ENCODE results near the gene TEX261.

Gene TEX261

GRCh38 chr2:70979180-70979488 is 15.5 kb downstream of the TEX261 start:
- H3K36me3 ChIP-seq, result peaks cover 0 to 19% (median 6%) of the 10 kb centered on the region in 11 experiments; a peak in 8 of 22 replicates
- H4K20me1 ChIP-seq, result peaks cover 10 to 64% (median 24%) of the 10 kb centered on the region in 11 experiments; a peak in 15 of 22 replicates
- no peak for TF ChIP-seq Cebpa-rat (IDR thresholded peaks at IDR 0.05)
- peaks cover 16 to 28% (median 24%) of the 10 kb centered on the region in 11 experiments for H3K27me3 ChIP-seq
- H3K4me2 ChIP-seq, result peak overlapping the region; percentile 86 to 97 (median 92); a peak in 21 of 22 replicates
- no peaks in the 10 kb centered on the region for H3K9me3 ChIP-seq (replicated peaks in 1 of 11)
- H3K27ac ChIP-seq, result no peak overlapping the region
- peaks cover 17 to 30% (median 21%) of the 10 kb centered on the region in 10 experiments for H3K4me1 ChIP-seq
- peak overlapping the region in 7 of 11 experiments; percentile 61 to 76 (median 65); a peak in 10 of 22 replicates for H3K9ac ChIP-seq
- peak overlapping the region in 7 of 10 experiments; percentile 46 to 69 (median 53); a peak in 11 of 20 replicates for H3K4me3 ChIP-seq

DNA sequence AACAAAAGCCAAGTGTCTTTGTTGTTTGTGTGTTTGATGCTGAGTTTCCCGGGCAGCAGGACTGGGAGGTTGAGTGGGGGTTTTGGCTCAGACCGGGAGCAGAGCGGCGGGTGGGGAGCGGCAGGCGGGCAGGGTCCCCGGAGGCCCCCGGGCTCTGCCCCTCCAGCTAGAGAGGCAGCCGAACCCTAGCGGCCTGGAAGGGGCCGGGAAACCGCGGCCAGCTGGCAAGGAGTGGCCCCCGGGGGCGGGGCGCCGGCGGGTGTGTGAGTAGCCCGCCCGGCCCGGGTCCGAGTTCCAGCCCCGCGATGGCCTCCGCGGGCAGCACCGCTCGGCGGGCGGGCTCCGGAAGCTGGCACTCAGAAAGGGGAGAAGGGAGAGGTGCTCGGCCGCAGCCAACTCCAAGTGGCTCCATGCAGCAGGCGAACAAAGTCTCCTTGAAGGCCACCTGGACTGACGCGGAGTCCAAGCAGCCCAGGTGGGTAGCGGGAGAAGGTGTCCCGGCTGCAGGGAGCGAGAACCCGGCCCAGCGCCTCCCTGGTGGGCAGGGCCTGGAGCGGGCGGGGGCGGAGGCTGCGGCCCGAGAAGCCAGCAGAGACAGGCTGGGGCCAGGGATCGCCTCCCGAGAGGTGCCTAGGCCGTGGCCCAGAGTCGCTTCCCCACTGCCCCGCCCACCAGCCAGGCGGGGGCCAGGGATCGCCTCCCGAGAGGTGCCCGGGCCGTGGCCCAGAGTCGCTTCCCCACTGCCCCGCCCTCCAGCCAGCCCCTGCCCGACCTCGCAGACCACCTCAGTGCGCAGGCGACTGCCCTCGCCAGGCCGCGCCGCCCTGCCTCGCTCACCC is 16.1 kb downstream of the TEX261 start, which contains the start of gene ANKRD53:
ANKRD53 (plus strand) TSS at position 290 of the 839 bp plus-strand sequence; CDS start at position 306, 16 bp downstream.
- peak within 1 kb of the TSS; percentile 86 to 97 (median 92) for H3K4me2 ChIP-seq
- peak within 1 kb of the TSS; percentile 31 to 81 (median 70); a peak in 21 of 22 replicates for H3K9ac ChIP-seq
- TF ChIP-seq Cebpa-rat (IDR thresholded peaks at IDR 0.05), result no peak
- peak within 1 kb of the TSS in 3 of 11 experiments; percentile 26 to 76 (median 76); a peak in 7 of 22 replicates for H3K27ac ChIP-seq
- H3K4me1 ChIP-seq, result peaks cover 17 to 30% (median 21%) of the 10 kb centered on the region in 10 experiments
- H3K36me3 ChIP-seq, result peaks cover 0 to 13% (median 3%) of the 10 kb centered on the region in 11 experiments; a peak in 7 of 22 replicates
- H3K4me3 ChIP-seq, result peak within 1 kb of the TSS; percentile 52 to 71 (median 62)
- peaks cover 16 to 28% (median 24%) of the 10 kb centered on the region in 11 experiments for H3K27me3 ChIP-seq
- H4K20me1 ChIP-seq, result peaks cover 5 to 59% (median 19%) of the 10 kb centered on the region in 11 experiments; a peak in 14 of 22 replicates
- no peaks in the 10 kb centered on the region for H3K9me3 ChIP-seq (replicated peaks in 1 of 11)

GRCh38 chr2:70977605-70978205 is 17.0 kb downstream of the TEX261 start:
- peaks cover 16 to 28% (median 24%) of the 10 kb centered on the region in 11 experiments for H3K27me3 ChIP-seq
- peaks cover 0 to 52% (median 15%) of the 10 kb centered on the region in 11 experiments; a peak in 11 of 22 replicates for H4K20me1 ChIP-seq
- peak overlapping the region; percentile 86 to 97 (median 92) for H3K4me2 ChIP-seq
- peaks cover 17 to 30% (median 21%) of the 10 kb centered on the region in 10 experiments for H3K4me1 ChIP-seq
- peak overlapping the region; percentile 52 to 71 (median 62); a peak in 19 of 20 replicates for H3K4me3 ChIP-seq
- no peaks in the 10 kb centered on the region for H3K9me3 ChIP-seq (replicated peaks in 1 of 11)
- H3K9ac ChIP-seq, result peak overlapping the region in 8 of 11 experiments; percentile 55 to 81 (median 66); a peak in 11 of 22 replicates
- H3K36me3 ChIP-seq, result peaks cover 0 to 7% (median 0%) of the 10 kb centered on the region in 11 experiments; a peak in 1 of 22 replicates
- peak in 4 of 11 experiments; percentile 36 to 77 (median 64); a peak in 6 of 22 replicates for TF ChIP-seq Cebpa-rat (IDR thresholded peaks at IDR 0.05)
- peak overlapping the region in 3 of 11 experiments; percentile 26 to 76 (median 76); a peak in 4 of 22 replicates for H3K27ac ChIP-seq

- no peak for TF ChIP-seq Cebpa-rat (IDR thresholded peaks at IDR 0.05)
- 0 out of 22 replicates have a peak, but pooled peaks cover 0 to 3% (median 0%) of the 10 kb centered on the region in 11 experiments for H3K36me3 ChIP-seq
- H3K27me3 ChIP-seq, result peaks cover 16 to 28% (median 24%) of the 10 kb centered on the region in 11 experiments
- peaks cover 0 to 28% (median 8%) of the 10 kb centered on the region in 11 experiments; a peak in 9 of 22 replicates for H4K20me1 ChIP-seq
- no peaks in the 10 kb centered on the region for H3K9me3 ChIP-seq (replicated peaks in 1 of 11)
- H3K4me3 ChIP-seq, result no peak overlapping the region
- H3K4me1 ChIP-seq, result peaks cover 17 to 24% (median 21%) of the 10 kb centered on the region in 10 experiments
- no peak overlapping the region for H3K9ac ChIP-seq
- H3K27ac ChIP-seq, result no peak overlapping the region
- no peak overlapping the region for H3K4me2 ChIP-seq
These were observed 19.4 kb downstream of the TEX261 start for GRCh38 chr2:70975237-70975636.

DNA sequence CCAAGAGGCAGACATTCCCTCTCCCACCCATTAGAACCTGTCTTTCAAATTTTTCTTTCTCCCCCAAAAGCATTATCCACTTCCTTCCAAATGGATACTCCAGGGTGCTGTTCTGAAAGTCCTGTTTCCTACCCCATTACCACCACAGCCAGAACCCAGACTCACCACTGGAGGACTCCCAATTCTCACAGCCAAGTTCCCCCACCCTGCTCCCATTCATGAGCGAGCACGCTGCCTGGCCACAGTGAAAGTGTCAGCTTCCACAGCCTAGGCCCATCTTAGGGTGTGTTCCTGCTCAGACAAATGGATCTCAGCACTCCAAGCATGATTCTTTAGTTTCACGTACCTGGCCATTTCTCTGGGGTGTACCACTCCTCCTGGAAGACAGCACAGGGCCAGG is 20.1 kb downstream of the TEX261 start:
- H3K27me3 ChIP-seq, result peaks cover 16 to 23% (median 21%) of the 10 kb centered on the region in 11 experiments
- H3K4me2 ChIP-seq, result no peak overlapping the region
- no peak overlapping the region for H3K9ac ChIP-seq
- TF ChIP-seq Cebpa-rat (IDR thresholded peaks at IDR 0.05), result no peak
- no peak overlapping the region for H3K27ac ChIP-seq
- 0 out of 22 replicates have a peak, but pooled peaks cover 0 to 3% (median 0%) of the 10 kb centered on the region in 11 experiments for H3K36me3 ChIP-seq
- H4K20me1 ChIP-seq, result peaks cover 0 to 22% (median 8%) of the 10 kb centered on the region in 11 experiments; a peak in 8 of 22 replicates
- no peaks in the 10 kb centered on the region for H3K9me3 ChIP-seq (replicated peaks in 1 of 11)
- H3K4me3 ChIP-seq, result no peak overlapping the region
- peaks cover 17 to 24% (median 21%) of the 10 kb centered on the region in 10 experiments for H3K4me1 ChIP-seq

DNA sequence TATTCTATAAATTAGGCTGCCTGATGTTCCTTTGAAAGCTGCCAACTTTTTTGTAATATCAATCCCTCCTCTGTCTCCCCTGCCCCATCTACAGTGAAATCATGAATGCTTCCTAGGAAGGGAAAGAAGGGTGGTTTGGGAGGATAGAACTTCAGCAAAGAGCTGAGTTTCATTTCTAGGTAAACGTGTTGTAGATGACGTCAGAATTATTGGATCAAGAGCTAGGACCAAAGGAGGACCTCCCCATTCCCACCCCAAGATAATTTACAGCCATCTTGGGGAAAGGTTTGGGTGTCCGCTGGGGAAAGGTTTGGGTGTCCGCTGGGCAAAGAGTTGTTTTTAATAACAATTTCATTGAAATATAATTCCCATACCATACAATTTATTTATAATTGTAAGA is 27.5 kb downstream of the TEX261 start:
- Histone ChIP-seq H3K4me3 (no peak overlapping the region), H3K4me1 (no peaks in the 10 kb centered on the region)

DNA sequence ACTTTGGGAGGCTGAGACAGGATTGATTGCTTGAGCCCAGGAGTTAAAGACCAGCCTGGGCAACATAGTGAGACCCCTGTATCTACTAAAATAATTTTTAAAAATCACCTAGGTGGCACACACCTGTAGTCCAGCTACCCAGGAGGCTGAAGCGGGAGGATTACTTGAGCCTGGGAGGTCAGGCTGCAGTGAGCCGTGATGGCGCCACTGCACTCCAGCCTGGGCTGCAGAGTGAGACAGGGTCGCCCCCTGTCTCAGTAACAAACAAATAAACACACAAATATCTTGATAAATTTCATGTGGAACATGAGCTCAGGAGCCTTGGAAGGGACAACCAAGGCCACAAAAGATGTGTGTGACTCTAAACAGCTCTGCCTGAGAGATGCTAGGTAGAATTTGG is 28.0 kb downstream of the TEX261 start:
- Histone ChIP-seq H3K4me1 (no peaks in the 10 kb centered on the region), H3K4me2 (no peak overlapping the region), H3K36me3 (no peaks in the 10 kb centered on the region), H3K27me3 (peaks cover 14 to 26% (median 20%) of the 10 kb centered on the region in 11 experiments), H4K20me1 (no peaks in the 10 kb centered on the region), H3K9ac (no peak overlapping the region), H3K4me3 (no peak overlapping the region), H3K9me3 (replicated peaks in 1 of 11) (no peaks in the 10 kb centered on the region), H3K27ac (no peak overlapping the region)
- no peak for TF ChIP-seq Cebpa-rat (IDR thresholded peaks at IDR 0.05)

More for the DNA sequence above, 27.5 kb downstream of the TEX261 start:
- Histone ChIP-seq H3K27ac (no peak overlapping the region), H3K9me3 (replicated peaks in 1 of 11) (no peaks in the 10 kb centered on the region), H4K20me1 (no peaks in the 10 kb centered on the region), H3K36me3 (no peaks in the 10 kb centered on the region), H3K4me2 (no peak overlapping the region), H3K9ac (no peak overlapping the region), H3K27me3 (peaks cover 14 to 26% (median 20%) of the 10 kb centered on the region in 11 experiments)
- no peak for TF ChIP-seq Cebpa-rat (IDR thresholded peaks at IDR 0.05)

DNA sequence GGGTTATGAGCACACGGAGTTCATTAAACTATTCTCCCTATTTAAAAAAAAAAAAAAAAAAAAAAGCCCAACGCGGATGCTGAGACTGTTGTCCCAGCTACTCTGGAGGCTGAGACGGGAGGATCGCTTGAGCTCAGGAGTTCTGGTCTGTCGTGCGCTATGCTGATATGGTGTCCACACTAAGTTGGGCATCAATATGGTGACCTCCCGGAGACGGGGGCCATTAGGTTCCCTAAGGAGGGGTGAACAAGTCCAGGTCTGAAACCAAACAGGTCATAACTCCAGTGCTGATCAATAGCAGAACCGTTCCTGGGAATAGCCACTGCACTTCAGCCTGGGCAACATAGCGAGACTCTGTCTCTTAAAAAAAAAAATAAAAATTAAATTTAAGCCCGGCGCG is 29.2 kb downstream of the TEX261 start:
- no peaks in the 10 kb centered on the region for H3K36me3 ChIP-seq
- no peaks in the 10 kb centered on the region for H4K20me1 ChIP-seq
- H3K27ac ChIP-seq, result no peak overlapping the region
- peak overlapping the region in 2 of 11 experiments; percentile 47 to 68; a peak in 3 of 22 replicates for H3K4me2 ChIP-seq
- H3K27me3 ChIP-seq, result peaks cover 14 to 26% (median 20%) of the 10 kb centered on the region in 11 experiments
- TF ChIP-seq Cebpa-rat (IDR thresholded peaks at IDR 0.05), result no peak
- H3K4me3 ChIP-seq, result peak overlapping the region in 1 of 10 experiments; percentile 32; a peak in 1 of 20 replicates
- no peak overlapping the region for H3K9ac ChIP-seq
- H3K4me1 ChIP-seq, result peaks cover 0 to under 1% (median 0%) of the 10 kb centered on the region in 10 experiments; a peak in 1 of 20 replicates
- H3K9me3 ChIP-seq (replicated peaks in 1 of 11), result no peaks in the 10 kb centered on the region

Measured in BLaER1 treated with 17β-estradiol and CSF1 and Interleukin-3, amounts not matched to agents 10 nM and 100 nM (cell line).